Effector memory CD8-positive, alpha-beta T cell (primary cell): Measurements from ENCODE around the gene CHST9.

Experiments
- ATAC-seq: fragments of 150-1000 bp; cut with Tn5 transposase; replicated peaks from 2 replicates; pipeline ENCODE4 v1.10.0; 2021; ENCODE audit warnings: mild to moderate bottlenecking, moderate library complexity
- DNase-seq, 3 experiments: peaks; one replicate each; pipeline ENCODE4 v3.0.0; 2021
- H3K27ac Mint-ChIP-seq, 2 donors: one replicate each; pipeline ENCODE4 v1.8.0; 2022; ENCODE audit warnings: mild to moderate bottlenecking in 2 of 2, mixed read lengths in 2 of 2, moderate library complexity in 2 of 2
- H3K27me3 Mint-ChIP-seq, 2 donors: one replicate each; pipeline ENCODE4 v1.8.0; 2022; ENCODE audit warnings: mixed read lengths in 2 of 2
- H3K36me3 Mint-ChIP-seq: one replicate; pipeline ENCODE4 v1.8.0; 2022; ENCODE audit warnings: mild to moderate bottlenecking, moderate library complexity, mixed read lengths; ENCODE audit not compliant: insufficient read depth
- H3K4me1 Mint-ChIP-seq, 2 donors: one replicate each; pipeline ENCODE4 v1.8.0; 2022; ENCODE audit warnings: low read depth in 2 of 2, mixed read lengths in 2 of 2
- H3K4me3 Mint-ChIP-seq, 2 donors: one replicate each; pipeline ENCODE4 v1.8.0; 2022; ENCODE audit warnings: mild to moderate bottlenecking in 2 of 2, mixed read lengths in 2 of 2, moderate library complexity in 2 of 2
- H3K9me3 Mint-ChIP-seq, 2 donors: one replicate each; pipeline ENCODE4 v1.8.0; 2022; ENCODE audit warnings: mixed read lengths in 2 of 2

CHST9 gene

DNA sequence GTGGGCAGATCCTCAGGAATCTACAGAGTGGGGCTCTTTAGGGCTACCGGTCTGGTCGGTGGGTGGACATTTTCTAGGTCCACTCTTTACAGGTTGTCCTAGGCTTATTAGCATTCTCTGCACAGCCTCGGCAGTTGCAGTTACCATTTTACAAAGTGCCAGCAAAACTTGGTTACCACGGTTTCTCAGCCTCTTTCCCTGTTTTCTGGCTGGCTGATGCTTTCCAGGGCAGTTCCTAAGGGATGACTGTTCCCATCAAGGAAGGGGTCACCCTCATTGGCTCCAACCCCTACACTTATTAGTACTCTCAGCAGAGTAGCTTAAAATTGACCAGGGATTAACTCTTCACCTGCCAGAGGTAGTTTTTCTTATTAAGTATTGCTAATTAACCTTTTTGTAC, 317.6 kb downstream of the CHST9 start:
- Mint-ChIP-seq H3K27ac (no peak overlapping the region), H3K36me3 (no peaks in the 10 kb centered on the region), H3K27me3 (peaks cover 0 to 15% of the 10 kb centered on the region in 2 donors), H3K9me3 (peaks cover 2 to 12% of the 10 kb centered on the region in 2 donors), H3K4me3 (no peak overlapping the region), H3K4me1 (no peaks in the 10 kb centered on the region)
- ATAC-seq (no peak), DNase-seq (no peak)

DNA sequence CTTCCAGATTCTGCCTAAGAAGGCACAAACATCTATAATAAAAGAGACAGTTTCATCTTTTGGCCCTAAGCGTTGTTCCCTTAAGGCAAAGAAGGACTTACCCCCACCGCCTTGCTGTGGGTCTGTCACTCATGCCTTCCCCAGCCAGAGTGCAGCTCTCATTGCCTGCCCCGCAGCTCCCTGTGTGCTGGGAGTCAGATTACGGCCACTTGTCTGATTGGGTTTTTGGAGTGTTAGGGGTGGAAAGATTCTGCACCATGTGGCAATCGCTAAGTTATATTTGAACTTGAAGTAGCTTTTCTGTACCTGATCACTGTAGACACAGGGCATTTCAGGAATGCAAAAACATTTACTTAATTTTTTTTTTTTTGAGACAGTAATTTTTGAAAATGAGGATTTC, 319.6 kb downstream of the CHST9 start, which contains the start of gene AQP4:
AQP4 (minus strand) TSS at position 151 of the 400 bp plus-strand sequence; CDS start at position 133, 18 bp downstream.
- Mint-ChIP-seq H3K4me3 (no peak within 1 kb of the TSS), H3K27me3 (peaks cover 0 to 15% of the 10 kb centered on the region in 2 donors), H3K27ac (no peak within 1 kb of the TSS), H3K9me3 (peaks cover 2 to 6% of the 10 kb centered on the region in 2 donors), H3K36me3 (no peaks in the 10 kb centered on the region), H3K4me1 (no peaks in the 10 kb centered on the region)
- DNase-seq (no peak), ATAC-seq (no peak)

- ATAC-seq (no peak), DNase-seq (no peak)
- Mint-ChIP-seq H3K27ac (no peak overlapping the region), H3K4me1 (no peaks in the 10 kb centered on the region), H3K9me3 (peaks cover 0 to 2% of the 10 kb centered on the region in 2 donors), H3K27me3 (peaks cover 0 to 15% of the 10 kb centered on the region in 2 donors), H3K36me3 (no peaks in the 10 kb centered on the region), H3K4me3 (no peak overlapping the region)
These were observed 320.4 kb downstream of the CHST9 start for GRCh38 chr18:26864658-26865057.

DNA sequence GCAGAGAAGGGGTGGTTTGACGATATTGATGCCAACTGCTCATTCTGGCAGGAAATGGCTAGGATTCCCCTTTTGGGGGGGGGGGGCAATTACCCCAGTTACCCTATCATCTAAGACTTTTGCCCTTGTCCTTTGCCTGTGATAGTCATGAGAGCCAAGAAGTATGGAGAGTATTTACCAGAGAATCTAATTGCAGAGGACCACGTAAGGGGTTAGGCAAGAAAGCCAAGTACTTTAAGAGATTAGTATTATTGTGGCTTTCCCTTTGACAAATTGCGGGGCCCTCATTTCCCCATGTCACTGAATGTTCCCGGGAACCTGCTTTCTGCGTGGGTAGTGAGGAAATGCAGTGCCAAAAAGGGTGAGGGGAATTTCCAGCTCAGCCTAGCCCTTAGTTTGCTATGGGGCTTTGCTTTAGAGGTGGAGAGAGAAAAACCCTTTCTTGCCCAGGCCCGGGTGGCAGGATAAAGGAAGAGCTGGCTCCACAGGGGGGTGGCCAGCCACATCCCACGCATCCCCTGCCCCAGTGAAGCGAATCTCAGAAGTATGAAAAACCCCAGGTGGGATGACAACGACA, 321.1 kb downstream of the CHST9 start:
- no peak for DNase-seq
- H3K27ac Mint-ChIP-seq: no peak overlapping the region
- no peak overlapping the region for H3K4me3 Mint-ChIP-seq
- no peaks in the 10 kb centered on the region for H3K36me3 Mint-ChIP-seq
- ATAC-seq: no peak
- H3K9me3 Mint-ChIP-seq: peaks cover 0 to 2% of the 10 kb centered on the region in 2 donors
- peaks cover 0 to 15% of the 10 kb centered on the region in 2 donors for H3K27me3 Mint-ChIP-seq
- no peaks in the 10 kb centered on the region for H3K4me1 Mint-ChIP-seq

GRCh38 chr18:26863122-26863879, 321.8 kb downstream of the CHST9 start:
- H3K27ac Mint-ChIP-seq: no peak overlapping the region
- no peaks in the 10 kb centered on the region for H3K4me1 Mint-ChIP-seq
- peaks cover 0 to 2% of the 10 kb centered on the region in 2 donors for H3K9me3 Mint-ChIP-seq
- no peaks in the 10 kb centered on the region for H3K36me3 Mint-ChIP-seq
- DNase-seq: no peak
- no peak for ATAC-seq
- no peak overlapping the region for H3K4me3 Mint-ChIP-seq
- peaks cover 0 to 15% of the 10 kb centered on the region in 2 donors for H3K27me3 Mint-ChIP-seq

- no peak for DNase-seq
- Mint-ChIP-seq H3K27ac (no peak overlapping the region), H3K27me3 (peaks cover 0 to 15% of the 10 kb centered on the region in 2 donors), H3K9me3 (peaks cover 0 to 2% of the 10 kb centered on the region in 2 donors), H3K4me3 (no peak overlapping the region), H3K36me3 (no peaks in the 10 kb centered on the region), H3K4me1 (no peaks in the 10 kb centered on the region)
- ATAC-seq: no peak
These were observed 323.0 kb downstream of the CHST9 start for GRCh38 chr18:26862084-26862483.
